GM19395 (cell line): ENCODE data around the gene EPHB2.

ENCODE experiments used
- ATAC-seq: cut with Tn5 transposase; IDR thresholded peaks from one replicate; pipeline ENCODE4 v1.9.1; 2021; ENCODE audit warnings: mild to moderate bottlenecking, moderate library complexity; ENCODE audit not compliant: unreplicated experiment

The EPHB2 gene

DNA sequence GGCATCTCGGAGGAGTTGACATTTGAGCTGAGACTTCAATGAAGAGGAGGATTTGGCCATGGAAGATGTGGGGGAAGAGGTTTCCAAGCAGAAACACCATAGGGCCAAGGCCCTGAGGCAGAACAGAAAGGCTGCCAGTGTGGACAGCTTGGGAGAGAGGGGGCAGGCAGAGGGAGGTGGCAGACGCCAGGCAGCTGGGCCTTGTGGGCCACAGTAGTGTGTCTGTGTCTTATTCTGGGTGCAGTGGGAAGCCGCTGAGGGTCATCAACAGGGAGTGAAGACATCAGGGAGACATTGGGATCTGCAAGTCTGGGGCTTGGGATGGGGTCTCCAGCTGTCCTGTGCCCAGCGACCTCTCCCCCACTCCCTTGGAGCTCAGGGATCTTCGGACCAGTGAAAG is 165.2 kb downstream of the EPHB2 start:
- no peak for ATAC-seq

DNA sequence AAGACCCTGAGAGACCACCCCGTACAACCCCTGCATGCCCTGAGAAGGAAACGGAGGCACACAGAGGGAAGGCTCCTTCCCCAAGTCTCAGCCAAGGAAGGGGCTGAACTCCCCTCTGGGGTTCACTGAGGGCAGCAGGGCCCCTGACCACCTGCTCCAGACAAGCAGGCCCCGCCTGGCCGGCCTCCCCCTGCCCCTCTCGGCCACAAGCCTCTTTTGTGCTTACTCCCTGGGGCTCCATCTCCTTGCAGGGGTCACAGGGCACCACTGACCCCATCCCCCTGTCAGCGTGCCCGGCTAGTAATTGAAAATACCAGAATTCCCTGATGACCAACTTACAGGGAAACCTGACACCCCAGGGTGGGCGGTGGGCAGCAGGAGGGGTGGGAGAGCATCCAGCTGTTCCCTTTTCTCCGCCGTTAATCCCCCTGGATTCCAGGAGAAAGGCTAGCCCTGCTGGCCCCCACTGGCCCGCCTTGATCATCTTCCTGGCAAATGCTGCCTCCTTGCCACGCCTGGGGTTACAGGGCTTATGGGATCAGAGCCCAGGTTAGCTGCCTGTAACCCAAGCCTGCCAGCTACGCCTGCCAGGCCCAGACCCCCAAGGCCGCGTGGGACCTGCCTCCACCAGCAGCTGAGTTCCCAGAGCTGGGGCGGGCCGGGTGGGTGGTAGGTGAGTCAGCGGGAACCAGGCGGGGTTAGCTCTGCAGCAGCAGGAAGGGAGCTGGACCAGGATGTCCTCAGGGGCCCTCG is 165.9 kb downstream of the EPHB2 start:
- ATAC-seq: no peak

DNA sequence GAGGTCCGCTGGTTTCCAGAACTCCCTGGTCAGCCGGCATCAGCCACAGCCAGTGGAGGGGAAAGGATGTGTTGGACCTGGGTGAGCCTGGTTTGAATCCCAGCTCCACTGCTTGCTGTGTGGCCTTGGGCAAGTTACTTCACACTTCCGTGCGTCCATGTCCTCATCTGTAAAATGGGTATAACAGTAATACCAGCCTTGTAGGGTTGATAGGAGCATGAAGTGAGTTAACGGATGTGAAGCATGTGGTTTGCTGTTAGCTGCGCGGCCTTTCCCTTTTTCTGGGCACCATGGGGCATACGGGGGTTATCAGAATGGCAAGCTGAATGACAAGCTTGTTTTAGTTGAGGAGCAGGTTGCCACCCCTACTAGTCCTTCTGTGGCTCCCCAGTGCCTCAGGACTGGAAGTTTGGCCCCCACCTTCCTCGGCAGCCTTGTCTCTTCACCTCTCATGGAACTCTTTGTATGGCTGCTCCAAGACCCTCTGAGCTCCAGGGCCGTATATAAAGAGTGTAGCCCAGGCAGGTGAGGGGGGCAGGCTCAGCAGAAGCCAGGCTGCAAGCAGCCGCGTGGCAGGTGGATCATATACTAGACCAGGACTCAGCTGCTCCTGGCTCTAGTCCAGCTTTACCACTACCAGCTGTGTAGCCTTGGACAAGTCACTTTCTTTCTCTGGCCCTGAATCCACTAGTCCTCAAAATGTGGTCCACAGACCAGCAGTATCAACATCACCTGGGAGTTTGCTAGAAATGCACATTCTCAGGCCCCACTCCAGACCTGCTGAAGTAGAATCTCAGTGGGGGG is 166.7 kb downstream of the EPHB2 start:
- no peak for ATAC-seq

GRCh38 chr1:22877980-22878379 is 167.3 kb downstream of the EPHB2 start:
- no peak for ATAC-seq

GRCh38 chr1:22878626-22879025 is 168.0 kb downstream of the EPHB2 start:
- ATAC-seq: no peak

- no peak for ATAC-seq
These were observed 168.8 kb downstream of the EPHB2 start for GRCh38 chr1:22879445-22879844.

DNA sequence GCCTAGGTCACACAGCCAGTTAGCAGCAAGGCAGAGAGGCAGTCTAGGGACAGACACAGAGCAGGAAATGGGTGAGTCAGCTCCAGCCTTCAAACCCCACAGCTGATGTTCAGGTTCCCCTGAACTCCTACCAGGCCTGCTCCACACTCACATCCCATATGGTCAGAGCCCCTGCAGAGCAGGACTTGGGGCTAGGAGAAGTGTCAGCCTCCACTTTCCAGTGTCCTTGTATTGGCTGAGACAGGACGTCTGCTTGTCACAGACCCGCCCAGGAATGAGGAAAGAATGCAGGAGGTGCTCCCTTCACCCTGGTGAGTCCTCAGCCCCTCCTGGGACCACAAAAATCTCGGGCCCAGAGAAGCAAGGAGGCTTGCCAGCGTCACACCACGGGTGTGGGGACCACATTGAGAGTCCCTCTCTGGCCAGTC is 169.5 kb downstream of the EPHB2 start:
- ATAC-seq: no peak

GRCh38 chr1:22883406-22883805 is 172.8 kb downstream of the EPHB2 start:
- ATAC-seq: no peak

DNA sequence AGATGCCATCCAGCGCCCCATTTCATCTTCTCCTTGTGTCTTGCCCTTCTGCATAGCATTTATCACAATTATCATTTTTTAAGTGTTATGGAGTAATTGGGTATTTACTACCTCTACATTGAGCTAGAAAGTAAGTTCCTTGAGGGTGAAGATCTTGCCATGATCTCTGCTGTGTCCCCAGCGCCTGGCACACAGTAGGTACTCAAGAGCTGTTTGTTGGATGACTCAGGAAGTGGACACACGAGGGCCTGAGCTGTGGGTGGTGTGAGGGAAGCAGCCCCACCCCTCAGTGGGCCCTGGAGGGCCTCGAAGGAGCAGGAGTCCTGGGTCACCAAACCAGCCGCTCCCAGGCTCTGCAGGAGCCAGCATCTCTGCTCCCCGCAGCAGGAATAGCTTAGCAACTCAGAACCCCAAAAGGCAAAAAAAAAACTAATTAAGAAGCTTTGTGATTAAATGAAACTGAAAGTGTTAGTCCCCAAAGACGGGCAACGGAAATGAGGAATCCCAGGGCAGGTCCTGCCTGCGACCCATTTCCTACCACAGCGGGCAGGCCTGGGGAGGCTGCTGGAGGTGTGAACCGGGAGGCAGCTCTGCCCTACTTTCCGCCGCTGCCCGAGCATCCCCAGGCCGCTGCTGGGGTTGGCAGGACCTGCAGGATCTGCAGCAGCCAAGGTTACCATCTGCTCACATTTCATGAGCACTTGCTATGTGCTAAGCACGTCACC is 174.3 kb downstream of the EPHB2 start:
- ATAC-seq: no peak

DNA sequence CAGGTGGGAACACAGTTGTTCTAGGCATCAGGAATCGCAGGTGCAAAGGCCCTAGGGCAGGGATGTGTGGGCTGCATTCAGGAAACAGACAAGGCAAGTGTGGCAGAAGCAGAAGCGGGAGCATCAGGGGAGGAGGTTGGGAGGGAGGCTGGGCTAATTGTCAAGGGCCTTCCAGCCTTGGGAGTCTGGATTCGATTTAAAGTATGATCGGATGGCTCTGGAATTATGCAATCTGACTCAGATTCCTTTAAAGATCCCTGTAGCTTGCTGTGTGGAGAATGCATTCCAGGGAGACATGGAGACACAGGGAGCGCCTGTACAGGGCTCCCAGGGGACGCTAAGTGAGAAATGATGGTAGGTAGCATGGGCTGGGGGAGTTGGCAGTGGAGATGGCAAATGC is 175.6 kb downstream of the EPHB2 start:
- ATAC-seq: no peak

DNA sequence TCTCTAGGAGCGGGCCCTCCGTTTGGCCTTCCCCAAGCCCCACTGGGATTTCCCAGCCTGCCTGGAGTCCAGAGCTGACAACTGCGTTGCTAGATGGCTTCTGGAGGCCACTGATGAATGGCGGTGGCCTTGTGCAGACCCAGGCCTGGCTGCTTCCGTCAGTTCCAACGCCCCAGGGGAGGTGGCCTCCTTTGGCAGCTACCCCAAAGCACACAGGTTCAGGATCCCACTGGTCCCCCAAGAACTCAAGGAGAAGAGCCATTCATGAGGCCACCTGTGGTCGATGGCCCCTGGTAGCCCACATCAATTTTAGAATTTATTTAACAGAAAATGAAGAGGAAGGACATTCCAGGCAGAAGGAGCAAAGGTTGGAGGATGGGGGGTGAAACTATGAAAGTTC is 176.9 kb downstream of the EPHB2 start:
- no peak for ATAC-seq

DNA sequence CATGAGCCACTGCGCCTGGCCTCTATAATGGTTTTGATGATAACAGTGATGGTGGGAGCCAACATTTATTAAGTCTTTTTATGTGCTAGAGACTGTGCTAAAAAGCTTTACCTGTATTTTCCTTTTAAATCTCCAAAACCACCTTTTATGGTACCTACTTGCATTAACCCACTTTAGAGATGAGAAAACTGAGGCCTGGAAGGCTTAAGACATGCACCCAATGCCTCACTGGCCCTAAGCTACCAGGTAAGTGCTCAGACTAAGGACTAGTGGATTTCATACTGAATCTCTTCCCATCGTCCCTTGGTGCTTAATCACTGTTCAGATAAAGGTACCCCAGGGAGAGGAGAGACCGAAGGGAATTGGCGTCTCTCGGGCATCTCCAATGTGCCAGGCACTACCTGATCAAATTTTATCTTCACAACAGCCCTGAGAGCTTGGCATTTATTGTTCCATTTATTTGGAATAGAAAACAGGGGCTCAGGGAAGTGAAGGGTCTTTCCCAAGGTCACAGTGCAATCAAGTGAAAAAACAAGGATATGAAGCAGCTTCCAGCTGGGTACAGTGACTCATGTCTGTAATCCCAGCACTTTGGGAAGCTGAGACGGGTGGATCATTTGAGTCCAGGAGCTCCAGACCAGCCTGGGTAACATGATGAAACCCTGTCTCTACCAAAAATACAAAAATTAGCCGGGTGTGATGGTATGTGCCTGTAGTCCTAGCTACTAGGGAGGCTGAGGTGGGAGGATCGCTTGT is 177.9 kb downstream of the EPHB2 start:
- no peak for ATAC-seq

DNA sequence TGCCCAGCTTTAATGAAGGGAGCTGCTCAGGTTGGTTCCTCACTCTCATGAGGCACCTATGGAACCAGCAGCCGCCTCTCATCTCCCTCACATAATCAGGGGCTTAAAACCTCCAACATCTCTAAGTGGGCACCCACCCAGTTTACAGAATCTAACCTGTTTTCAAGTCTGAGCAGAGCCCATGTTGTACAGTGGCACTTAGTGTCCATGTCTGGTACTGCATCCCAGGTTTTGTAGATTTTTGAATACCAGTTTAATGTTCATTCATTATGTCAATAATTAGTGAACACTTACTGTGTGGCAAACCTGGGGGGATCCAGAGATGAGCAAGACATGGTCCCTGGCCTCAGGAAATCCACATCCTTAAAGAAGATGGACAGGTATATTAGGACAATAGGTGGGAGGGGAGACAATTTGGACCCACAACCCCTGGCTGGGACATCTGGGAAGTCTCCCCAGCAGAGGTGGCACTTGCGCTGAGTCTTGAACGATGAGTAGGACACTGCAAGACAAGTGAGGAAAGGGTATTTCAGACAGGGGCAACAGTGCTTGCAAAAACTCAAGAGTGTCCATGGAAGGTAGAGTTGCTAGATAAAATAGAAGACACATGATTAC is 178.7 kb downstream of the EPHB2 start:
- no peak for ATAC-seq

DNA sequence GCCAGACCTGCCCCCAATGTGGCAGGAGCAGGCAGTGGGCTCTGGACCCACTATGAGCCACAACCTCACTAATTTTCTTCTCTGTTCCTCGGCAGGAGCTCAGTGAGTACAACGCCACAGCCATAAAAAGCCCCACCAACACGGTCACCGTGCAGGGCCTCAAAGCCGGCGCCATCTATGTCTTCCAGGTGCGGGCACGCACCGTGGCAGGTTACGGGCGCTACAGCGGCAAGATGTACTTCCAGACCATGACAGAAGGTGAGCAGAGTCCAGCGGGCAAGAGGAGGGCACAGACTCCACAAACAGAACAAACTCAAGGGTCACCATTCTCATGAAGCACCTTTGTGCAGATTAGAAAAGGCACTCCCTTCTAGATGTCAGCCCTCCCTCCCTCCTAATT is 182.2 kb downstream of the EPHB2 start:
- ATAC-seq: no peak

- no peak for ATAC-seq
These were observed 182.7 kb downstream of the EPHB2 start for GRCh38 chr1:22893292-22893691.

GRCh38 chr1:22895357-22895756 is 184.7 kb downstream of the EPHB2 start:
- no peak for ATAC-seq

DNA sequence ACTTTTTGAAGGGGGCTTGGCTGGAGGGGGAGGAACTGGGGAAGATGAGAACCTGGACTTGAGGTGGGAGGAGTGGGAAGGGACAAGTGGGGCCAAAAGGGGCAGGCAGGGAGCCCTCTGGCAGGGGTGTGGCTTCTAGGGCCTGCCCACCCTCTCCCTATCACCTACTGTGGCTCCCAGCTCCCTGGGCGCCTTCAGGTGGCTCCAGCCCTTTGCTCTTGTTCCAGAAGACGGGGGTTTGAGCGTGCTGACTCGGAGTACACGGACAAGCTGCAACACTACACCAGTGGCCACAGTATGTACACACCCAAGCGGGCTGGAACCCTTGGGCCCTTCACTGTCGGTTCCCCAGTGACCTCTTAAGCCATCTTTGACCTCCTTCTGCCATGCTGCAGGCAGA is 185.5 kb downstream of the EPHB2 start:
- no peak for ATAC-seq

GRCh38 chr1:22900451-22900850 is 189.8 kb downstream of the EPHB2 start:
- ATAC-seq: no peak

DNA sequence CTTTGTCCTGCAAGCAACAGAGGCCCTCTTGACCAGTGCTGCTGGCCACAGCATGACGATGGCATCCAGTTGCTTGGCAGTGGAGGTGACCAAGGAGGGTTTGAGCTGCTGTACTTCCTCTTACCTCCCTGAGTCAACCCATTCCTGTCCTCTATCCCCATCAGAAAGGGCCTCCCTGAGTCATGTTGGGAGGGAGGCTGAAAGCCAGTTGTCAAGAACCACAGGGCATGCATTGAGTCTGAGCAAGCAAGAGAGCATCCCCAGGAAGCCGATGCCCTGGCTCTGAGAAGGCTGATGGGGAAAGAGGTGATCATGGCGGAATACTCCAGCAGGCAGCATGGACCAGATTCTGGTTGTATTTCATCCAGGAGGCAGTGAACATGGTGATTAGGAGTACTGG is 192.5 kb downstream of the EPHB2 start:
- no peak for ATAC-seq

DNA sequence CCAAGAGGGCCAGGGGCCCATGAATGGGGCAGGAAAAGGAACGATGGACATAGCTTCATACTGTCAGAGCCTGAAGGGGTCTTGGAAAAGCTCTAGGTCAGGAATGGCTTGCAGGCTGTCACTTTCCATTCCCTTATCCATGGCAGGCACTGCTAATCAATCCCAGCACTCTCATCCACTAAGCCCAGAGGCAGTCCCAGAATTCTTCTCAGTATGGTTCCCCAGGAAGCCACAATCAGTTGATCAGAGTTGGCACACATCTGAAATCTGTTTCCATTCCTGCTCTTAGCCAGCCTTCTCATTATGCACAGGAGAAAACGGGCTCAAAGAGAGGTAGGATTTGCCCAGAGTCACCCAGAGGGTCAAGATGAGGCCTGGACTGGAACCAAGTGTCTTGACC is 196.3 kb downstream of the EPHB2 start:
- ATAC-seq: no peak

- no peak for ATAC-seq
These were observed 196.9 kb downstream of the EPHB2 start for GRCh38 chr1:22907528-22907927.
